GOT3 (cell line): ENCODE data around the gene FKBP14.

Source experiments
- DNase-seq: peaks from one replicate; lab custom pipeline; 2025; ENCODE audit warnings: mixed read lengths; lab: John Stamatoyannopoulos, UW

FKBP14 gene

GRCh38 chr7:30034501-30034900 lies 8.0 kb upstream of the FKBP14 start:
- no peak for DNase-seq

GRCh38 chr7:30032310-30033125 lies 6.0 kb upstream of the FKBP14 start:
- no peak for DNase-seq

- DNase-seq = no peak
Measured at GRCh38 chr7:30029696-30030095, 3.2 kb upstream of the FKBP14 start.

GRCh38 chr7:30028749-30029635 lies 2.5 kb upstream of the FKBP14 start:
- DNase-seq = no peak

GRCh38 chr7:30028216-30028748 lies 1.8 kb upstream of the FKBP14 start, which contains the start of gene PLEKHA8:
TSS of gene PLEKHA8 (plus strand) at chr7:30028412. CDS start at chr7:30028763, 351 bp downstream.
- peak; percentile 85 for DNase-seq

GRCh38 chr7:30027740-30028215 lies 1.3 kb upstream of the FKBP14 start:
- DNase-seq = no peak

GRCh38 chr7:30027065-30027456 lies 559 bp upstream of the FKBP14 start:
- DNase-seq = no peak

GRCh38 chr7:30023524-30023923 lies 3.0 kb downstream of the FKBP14 start:
- no peak for DNase-seq

GRCh38 chr7:30022991-30023390 lies 3.5 kb downstream of the FKBP14 start:
- DNase-seq = no peak

- DNase-seq = no peak
Measured at GRCh38 chr7:30020535-30020934, 6.0 kb downstream of the FKBP14 start.

- DNase-seq = no peak
Measured at GRCh38 chr7:30019960-30020359, 6.5 kb downstream of the FKBP14 start.

GRCh38 chr7:30019387-30019786 lies 7.1 kb downstream of the FKBP14 start:
- DNase-seq = no peak

GRCh38 chr7:30018451-30018850 lies 8.1 kb downstream of the FKBP14 start:
- DNase-seq = no peak

GRCh38 chr7:30012757-30013156 lies 13.7 kb downstream of the FKBP14 start:
- no peak for DNase-seq

GRCh38 chr7:30010021-30010420 lies 16.5 kb downstream of the FKBP14 start:
- DNase-seq = no peak

- DNase-seq = no peak
Measured at GRCh38 chr7:30005464-30005863, 21.0 kb downstream of the FKBP14 start.

- no peak for DNase-seq
Measured at GRCh38 chr7:30003098-30003497, 23.4 kb downstream of the FKBP14 start.

GRCh38 chr7:30001998-30002397 lies 24.5 kb downstream of the FKBP14 start:
- no peak for DNase-seq

- no peak for DNase-seq
Measured at GRCh38 chr7:29998489-29998888, 28.0 kb downstream of the FKBP14 start.

GRCh38 chr7:29996321-29996720 lies 30.2 kb downstream of the FKBP14 start:
- DNase-seq = no peak

- DNase-seq = no peak
Measured at GRCh38 chr7:29995652-29996051, 30.9 kb downstream of the FKBP14 start.

- DNase-seq = no peak
Measured at GRCh38 chr7:29993140-29993539, 33.4 kb downstream of the FKBP14 start.

- DNase-seq = no peak
Measured at GRCh38 chr7:29991937-29992336, 34.6 kb downstream of the FKBP14 start.
